ENCODE data around the gene NUMBL.
A peak's percentile ranks its signal among the peaks of the same experiment; 100 is the strongest.

The NUMBL gene

GRCh38 chr19:40623403-40624251 is 66.8 kb downstream of the NUMBL start:
- no peaks in the 10 kb centered on the region for H3K27me3 Mint-ChIP-seq
- no peak overlapping the region for H3K27ac Mint-ChIP-seq (ENCODE audit: low read depth)
- no peaks in the 10 kb centered on the region for H3K9me3 Mint-ChIP-seq
- H3K4me1 Mint-ChIP-seq: peaks cover 11% of the 10 kb centered on the region
- H3K4me3 Mint-ChIP-seq: no peak overlapping the region
- H3K36me3 Mint-ChIP-seq (ENCODE audit: insufficient read depth): peaks cover 27% of the 10 kb centered on the region
- DNase-seq (ENCODE audit: low spot score in 2 of 2): no peak
- ATAC-seq (replicated peaks; ENCODE audit: extremely low read depth, poor library complexity, severe bottlenecking): no peak

- Mint-ChIP-seq H3K4me1 (peaks cover 11% of the 10 kb centered on the region), H3K9me3 (no peaks in the 10 kb centered on the region), H3K27ac (ENCODE audit: low read depth) (no peak overlapping the region), H3K27me3 (no peaks in the 10 kb centered on the region), H3K36me3 (ENCODE audit: insufficient read depth) (peaks cover 27% of the 10 kb centered on the region), H3K4me3 (no peak overlapping the region)
- DNase-seq (ENCODE audit: low spot score in 2 of 2) (no peak), ATAC-seq (replicated peaks; ENCODE audit: extremely low read depth, poor library complexity, severe bottlenecking) (no peak)
Measured at GRCh38 chr19:40622773-40623075, 67.7 kb downstream of the NUMBL start.

GRCh38 chr19:40621966-40622772 is 68.3 kb downstream of the NUMBL start:
- H3K27ac Mint-ChIP-seq (ENCODE audit: low read depth): no peak overlapping the region

GRCh38 chr19:40621283-40621682 is 69.2 kb downstream of the NUMBL start:
- Mint-ChIP-seq H3K36me3 (ENCODE audit: insufficient read depth) (peaks cover 27% of the 10 kb centered on the region), H3K9me3 (no peaks in the 10 kb centered on the region), H3K4me1 (peaks cover 11% of the 10 kb centered on the region), H3K27me3 (no peaks in the 10 kb centered on the region), H3K27ac (ENCODE audit: low read depth) (no peak overlapping the region), H3K4me3 (no peak overlapping the region)
- DNase-seq (ENCODE audit: low spot score in 2 of 2): no peak
- no peak for ATAC-seq (replicated peaks; ENCODE audit: extremely low read depth, poor library complexity, severe bottlenecking)

More at GRCh38 chr19:40621966-40622772, 68.3 kb downstream of the NUMBL start:
- no peak for ATAC-seq (replicated peaks; ENCODE audit: extremely low read depth, poor library complexity, severe bottlenecking)
- DNase-seq (ENCODE audit: low spot score in 2 of 2): no peak
- Mint-ChIP-seq H3K9me3 (no peaks in the 10 kb centered on the region), H3K4me1 (peaks cover 11% of the 10 kb centered on the region), H3K27me3 (no peaks in the 10 kb centered on the region), H3K4me3 (no peak overlapping the region), H3K36me3 (ENCODE audit: insufficient read depth) (peaks cover 27% of the 10 kb centered on the region)

GRCh38 chr19:40620161-40620485 is 70.3 kb downstream of the NUMBL start:
- DNase-seq (ENCODE audit: low spot score in 2 of 2) (no peak), ATAC-seq (replicated peaks; ENCODE audit: extremely low read depth, poor library complexity, severe bottlenecking) (no peak)
- peak overlapping the region; percentile 26 for H3K27ac Mint-ChIP-seq (ENCODE audit: low read depth)
- peaks cover 29% of the 10 kb centered on the region for H3K36me3 Mint-ChIP-seq (ENCODE audit: insufficient read depth)
- no peak overlapping the region for H3K4me3 Mint-ChIP-seq
- peaks cover 14% of the 10 kb centered on the region for H3K4me1 Mint-ChIP-seq
- no peaks in the 10 kb centered on the region for H3K9me3 Mint-ChIP-seq
- no peaks in the 10 kb centered on the region for H3K27me3 Mint-ChIP-seq

GRCh38 chr19:40619333-40620160 is 70.9 kb downstream of the NUMBL start:
- ATAC-seq (replicated peaks; ENCODE audit: extremely low read depth, poor library complexity, severe bottlenecking): no peak
- Mint-ChIP-seq H3K4me1 (peaks cover 20% of the 10 kb centered on the region), H3K4me3 (no peak overlapping the region), H3K9me3 (no peaks in the 10 kb centered on the region), H3K27ac (ENCODE audit: low read depth) (peak overlapping the region; percentile 26), H3K36me3 (ENCODE audit: insufficient read depth) (peaks cover 29% of the 10 kb centered on the region), H3K27me3 (no peaks in the 10 kb centered on the region)
- DNase-seq (ENCODE audit: low spot score in 2 of 2): no peak

GRCh38 chr19:40617961-40618360 is 72.5 kb downstream of the NUMBL start:
- Mint-ChIP-seq H3K36me3 (ENCODE audit: insufficient read depth) (peaks cover 23% of the 10 kb centered on the region), H3K27ac (ENCODE audit: low read depth) (no peak overlapping the region), H3K4me3 (no peak overlapping the region), H3K9me3 (no peaks in the 10 kb centered on the region), H3K27me3 (no peaks in the 10 kb centered on the region), H3K4me1 (peaks cover 34% of the 10 kb centered on the region)
- ATAC-seq (replicated peaks; ENCODE audit: extremely low read depth, poor library complexity, severe bottlenecking) (no peak), DNase-seq (ENCODE audit: low spot score in 2 of 2) (no peak)

- DNase-seq (ENCODE audit: low spot score in 2 of 2) (no peak), ATAC-seq (replicated peaks; ENCODE audit: extremely low read depth, poor library complexity, severe bottlenecking) (no peak)
- H3K9me3 Mint-ChIP-seq: no peaks in the 10 kb centered on the region
- peaks cover 19% of the 10 kb centered on the region for H3K36me3 Mint-ChIP-seq (ENCODE audit: insufficient read depth)
- H3K4me1 Mint-ChIP-seq: peaks cover 43% of the 10 kb centered on the region
- H3K27me3 Mint-ChIP-seq: no peaks in the 10 kb centered on the region
- no peak overlapping the region for H3K27ac Mint-ChIP-seq (ENCODE audit: low read depth)
- no peak overlapping the region for H3K4me3 Mint-ChIP-seq
Measured at GRCh38 chr19:40616941-40617340, 73.5 kb downstream of the NUMBL start.

- Mint-ChIP-seq H3K36me3 (ENCODE audit: insufficient read depth) (peaks cover 15% of the 10 kb centered on the region), H3K4me3 (no peak overlapping the region), H3K4me1 (peaks cover 48% of the 10 kb centered on the region), H3K27ac (ENCODE audit: low read depth) (no peak overlapping the region), H3K27me3 (no peaks in the 10 kb centered on the region), H3K9me3 (no peaks in the 10 kb centered on the region)
- no peak for DNase-seq (ENCODE audit: low spot score in 2 of 2)
- no peak for ATAC-seq (replicated peaks; ENCODE audit: extremely low read depth, poor library complexity, severe bottlenecking)
Measured at GRCh38 chr19:40616178-40616577, 74.3 kb downstream of the NUMBL start.
